Right atrium auricular region (tissue), 2 donors: ENCODE results near the gene OR11A1. TPM values are rescaled to one million over a fixed set of nuclear protein-coding genes. Genes with fewer than 3 reads are reported as not detected.
"Not testable (repeated sequence)": the region's sequence is repeated elsewhere in the genome, so short reads cannot be mapped to it uniquely, and the experiment has no call there.

ENCODE experiments used
- DNase-seq: peaks from one replicate; pipeline ENCODE4 v3.0.0-alpha.2; 2019; ENCODE audit warnings: low spot score
- H3K27ac ChIP-seq, 2 donors: fragments of 200-600 bp; sonication (generic); 1 replicate in 1 of 2; 2 replicates in 1 of 2; pipeline ENCODE4 v1.5.1; 2016 to 2019
- H3K27me3 ChIP-seq, 2 donors: fragments of 200-600 bp; sonication (generic); one replicate each; pipeline versions ENCODE4 v1.5.1 to v1.6.0; 2017 to 2019
- H3K36me3 ChIP-seq: fragments of 200-600 bp; sonication (generic); one replicate; pipeline ENCODE4 v1.5.1; 2016
- H3K4me1 ChIP-seq, 2 donors: fragments of 200-600 bp; sonication (generic); one replicate each; pipeline versions ENCODE4 v1.5.1 to v1.6.0; 2017 to 2019
- H3K4me3 ChIP-seq, 2 donors: fragments of 200-600 bp; sonication (generic); 1 replicate in 1 of 2; 2 replicates in 1 of 2; pipeline ENCODE4 v1.5.1; 2017 to 2019; ENCODE audit warnings: mild to moderate bottlenecking in 1 of 2, moderate library complexity in 1 of 2
- H3K9me3 ChIP-seq, 2 donors: fragments of 200-600 bp; sonication (generic); one replicate each; pipeline ENCODE4 v1.5.1; 2019
- total RNA-seq, 2 donors: library from RNA; depleted of rRNA; stranded (reverse); fragments of >200 nt; gene quantifications; one replicate each; pipeline ENCODE4 v1.1.0, GENCODE V29; 2016
- TF ChIP-seq, protein P1 (sequence below), 2 donors: fragments of 200-600 bp; sonication (generic); IDR thresholded peaks; one replicate each; pipeline ENCODE4 v1.5.1; 2019; ENCODE audit warnings: antibody characterized with exemption in 2 of 2

The OR11A1 gene
- total RNA-seq, 2 donors from 2014 or later: not detected

DNA sequence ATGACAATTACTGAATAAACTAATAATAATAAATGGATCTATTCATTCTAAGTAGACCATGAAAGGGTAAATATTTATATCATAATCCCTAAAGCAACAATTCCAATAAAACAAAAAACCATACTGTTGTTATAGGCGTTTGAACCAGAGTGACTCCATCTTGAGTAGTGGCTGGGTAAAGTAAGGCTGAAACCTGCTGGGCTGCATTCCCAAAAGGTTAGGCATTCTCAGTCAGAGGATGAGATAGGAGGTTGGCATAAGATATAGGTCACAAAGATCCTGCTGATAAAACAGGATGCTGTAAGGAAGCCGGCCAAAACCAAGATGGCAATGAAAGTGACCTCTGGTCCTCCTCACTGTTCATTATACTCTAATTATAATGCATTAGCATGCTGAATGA, 8.4 kb upstream of the OR11A1 start:
- H3K9me3 ChIP-seq: no peaks in the 10 kb centered on the region
- TF ChIP-seq, protein P1, sequence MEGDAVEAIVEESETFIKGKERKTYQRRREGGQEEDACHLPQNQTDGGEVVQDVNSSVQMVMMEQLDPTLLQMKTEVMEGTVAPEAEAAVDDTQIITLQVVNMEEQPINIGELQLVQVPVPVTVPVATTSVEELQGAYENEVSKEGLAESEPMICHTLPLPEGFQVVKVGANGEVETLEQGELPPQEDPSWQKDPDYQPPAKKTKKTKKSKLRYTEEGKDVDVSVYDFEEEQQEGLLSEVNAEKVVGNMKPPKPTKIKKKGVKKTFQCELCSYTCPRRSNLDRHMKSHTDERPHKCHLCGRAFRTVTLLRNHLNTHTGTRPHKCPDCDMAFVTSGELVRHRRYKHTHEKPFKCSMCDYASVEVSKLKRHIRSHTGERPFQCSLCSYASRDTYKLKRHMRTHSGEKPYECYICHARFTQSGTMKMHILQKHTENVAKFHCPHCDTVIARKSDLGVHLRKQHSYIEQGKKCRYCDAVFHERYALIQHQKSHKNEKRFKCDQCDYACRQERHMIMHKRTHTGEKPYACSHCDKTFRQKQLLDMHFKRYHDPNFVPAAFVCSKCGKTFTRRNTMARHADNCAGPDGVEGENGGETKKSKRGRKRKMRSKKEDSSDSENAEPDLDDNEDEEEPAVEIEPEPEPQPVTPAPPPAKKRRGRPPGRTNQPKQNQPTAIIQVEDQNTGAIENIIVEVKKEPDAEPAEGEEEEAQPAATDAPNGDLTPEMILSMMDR (IDR thresholded peaks at IDR 0.05): no peak
- no peaks in the 10 kb centered on the region for H3K4me1 ChIP-seq
- no peaks in the 10 kb centered on the region for H3K36me3 ChIP-seq
- no peaks in the 10 kb centered on the region for H3K27me3 ChIP-seq
- H3K27ac ChIP-seq: no peak overlapping the region
- DNase-seq: no peak
- H3K4me3 ChIP-seq: no peak overlapping the region

DNA sequence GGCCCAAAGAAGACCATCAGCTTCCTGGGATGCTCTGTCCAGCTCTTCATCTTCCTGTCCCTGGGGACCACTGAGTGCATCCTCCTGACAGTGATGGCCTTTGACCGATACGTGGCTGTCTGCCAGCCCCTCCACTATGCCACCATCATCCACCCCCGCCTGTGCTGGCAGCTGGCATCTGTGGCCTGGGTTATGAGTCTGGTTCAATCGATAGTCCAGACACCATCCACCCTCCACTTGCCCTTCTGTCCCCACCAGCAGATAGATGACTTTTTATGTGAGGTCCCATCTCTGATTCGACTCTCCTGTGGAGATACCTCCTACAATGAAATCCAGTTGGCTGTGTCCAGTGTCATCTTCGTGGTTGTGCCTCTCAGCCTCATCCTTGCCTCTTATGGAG, 5.2 kb upstream of the OR11A1 start:
- Histone ChIP-seq H3K27ac (no peak overlapping the region), H3K4me3 (no peak overlapping the region), H3K36me3 (no peaks in the 10 kb centered on the region), H3K9me3 (no peaks in the 10 kb centered on the region), H3K4me1 (no peaks in the 10 kb centered on the region), H3K27me3 (no peaks in the 10 kb centered on the region)
- no peak for DNase-seq
- TF ChIP-seq, protein P1 (IDR thresholded peaks at IDR 0.05): no peak

DNA sequence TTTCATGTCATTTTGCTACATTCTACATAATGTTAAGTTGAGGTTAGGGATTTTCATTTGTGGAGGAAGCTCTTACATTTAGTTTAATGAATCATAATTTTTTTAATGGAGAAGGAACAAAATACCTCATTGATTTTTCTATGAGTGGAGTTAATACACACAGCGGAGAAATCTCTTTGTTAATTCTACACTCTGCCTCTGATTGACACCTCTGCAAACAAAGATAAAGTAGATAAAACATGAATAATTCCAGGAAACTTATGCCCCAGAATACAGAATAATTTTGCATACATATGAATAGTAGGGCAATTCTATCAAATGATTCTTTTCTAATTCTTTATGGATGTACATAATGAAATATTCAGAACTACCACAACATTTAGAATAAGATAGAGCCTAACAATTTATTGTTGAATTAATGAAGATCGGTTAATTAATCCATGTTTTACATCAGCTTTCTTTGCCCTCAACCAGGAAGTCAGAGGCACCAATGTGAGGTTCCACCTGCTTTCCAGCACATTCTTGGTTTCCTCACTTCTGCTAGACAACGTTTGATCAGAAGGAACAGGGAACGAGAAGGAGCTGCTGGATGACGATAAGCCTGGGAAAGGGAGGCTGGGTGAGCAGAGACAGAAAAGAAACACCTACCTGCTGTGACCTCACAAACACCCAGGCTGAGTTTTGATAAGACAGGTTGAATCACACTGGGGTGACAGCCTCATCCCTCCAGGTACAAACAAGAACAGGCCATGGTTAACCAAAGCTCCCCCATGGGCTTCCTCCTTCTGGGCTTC, 4.3 kb upstream of the OR11A1 start:
- no peak overlapping the region for H3K27ac ChIP-seq
- TF ChIP-seq, protein P1 (IDR thresholded peaks at IDR 0.05): no peak
- H3K4me1 ChIP-seq: no peaks in the 10 kb centered on the region
- H3K9me3 ChIP-seq: no peaks in the 10 kb centered on the region
- H3K36me3 ChIP-seq: no peaks in the 10 kb centered on the region
- no peak for DNase-seq
- H3K4me3 ChIP-seq: no peak overlapping the region
- H3K27me3 ChIP-seq: no peaks in the 10 kb centered on the region

DNA sequence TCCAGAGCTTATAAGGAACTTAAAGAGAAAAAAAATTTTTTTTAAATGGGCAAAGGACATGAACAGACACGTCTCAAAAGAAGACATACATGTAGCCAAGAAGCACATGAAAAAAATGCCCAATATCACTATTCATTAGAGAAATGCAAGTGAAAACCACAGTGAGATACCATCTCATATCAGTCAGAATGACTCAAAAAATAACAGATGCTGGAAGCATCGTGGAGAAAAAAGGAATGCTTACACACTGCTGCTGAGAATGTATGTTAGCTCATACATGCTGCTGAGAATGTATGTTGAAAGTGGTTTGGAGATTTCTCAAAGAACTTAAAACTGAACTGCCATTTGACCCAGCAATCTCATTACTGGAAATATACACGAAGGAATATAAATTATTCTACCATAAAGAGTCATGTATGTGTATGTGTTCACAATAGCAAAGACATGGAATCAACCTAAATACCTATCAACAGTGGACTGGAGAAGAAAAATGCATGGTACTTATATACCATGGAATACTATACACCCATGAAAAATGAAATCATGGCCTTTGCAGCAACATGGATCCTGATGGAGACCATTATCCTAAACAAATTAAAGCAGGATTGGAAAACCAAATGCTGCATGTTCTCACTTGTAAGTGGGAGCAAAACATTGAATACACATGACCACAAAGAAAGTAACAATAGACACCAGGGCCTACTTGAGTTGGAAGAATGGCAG, 5.2 kb downstream of the OR11A1 start:
- DNase-seq: no peak
- TF ChIP-seq, protein P1 (IDR thresholded peaks at IDR 0.05): no peak
- Histone ChIP-seq H3K27ac (no peak overlapping the region), H3K4me3 (no peak overlapping the region), H3K27me3 (no peaks in the 10 kb centered on the region), H3K9me3 (peaks cover 0 to 9% of the 10 kb centered on the region in 2 donors), H3K4me1 (no peaks in the 10 kb centered on the region), H3K36me3 (no peaks in the 10 kb centered on the region)

DNA sequence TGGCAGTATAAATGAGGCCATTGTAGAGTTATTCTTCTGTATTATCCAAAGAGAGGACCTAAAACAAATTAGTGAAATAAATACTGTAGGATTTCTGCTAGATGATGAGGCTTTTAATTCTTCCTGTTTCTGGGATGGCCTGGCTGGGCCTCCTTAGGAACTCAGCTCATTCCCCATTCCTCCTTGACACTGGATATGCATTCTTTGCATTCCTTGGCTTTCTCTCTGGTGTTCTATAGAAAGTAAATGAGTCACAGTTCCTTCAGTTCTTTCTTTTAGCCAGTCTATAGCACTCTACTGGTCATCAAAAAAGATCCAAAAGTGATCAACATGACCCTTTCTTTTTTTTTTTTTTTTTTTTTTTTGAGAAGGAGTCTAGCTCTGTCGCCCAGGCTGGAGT, 9.2 kb downstream of the OR11A1 start:
- Histone ChIP-seq H3K27me3 (no peaks in the 10 kb centered on the region), H3K36me3 (no peaks in the 10 kb centered on the region), H3K9me3 (peaks cover 0 to 9% of the 10 kb centered on the region in 2 donors), H3K4me1 (no peaks in the 10 kb centered on the region), H3K27ac (no peak overlapping the region), H3K4me3 (no peak overlapping the region)
- TF ChIP-seq, protein P1 (IDR thresholded peaks at IDR 0.05): no peak
- DNase-seq: no peak

DNA sequence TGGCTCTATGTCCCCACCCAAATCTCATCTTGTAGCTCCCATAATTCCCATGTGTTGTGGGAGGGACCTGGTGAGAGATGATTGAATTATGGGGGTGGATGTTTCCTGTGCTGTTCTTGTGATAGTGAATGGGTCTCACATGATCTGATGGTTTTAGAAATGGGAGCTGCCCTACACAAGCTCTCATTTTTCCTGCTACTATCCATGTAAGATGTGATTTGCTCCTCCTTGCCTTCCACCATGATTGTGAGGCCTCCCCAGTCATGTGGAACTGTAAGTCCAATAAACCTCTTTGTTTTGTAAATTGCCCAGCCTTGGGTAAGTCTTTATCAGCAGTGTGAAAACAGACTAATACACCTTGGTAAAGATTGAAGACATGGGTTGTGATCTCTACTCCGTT, 12.8 kb downstream of the OR11A1 start:
- H3K9me3 ChIP-seq, H3K36me3 ChIP-seq, H3K4me3 ChIP-seq, H3K27me3 ChIP-seq, H3K4me1 ChIP-seq, DNase-seq, H3K27ac ChIP-seq: not testable (repeated sequence)
